Gastrocnemius medialis (tissue), 4 donors: Measurements from ENCODE around the gene UGT1A8. TPM values are rescaled to one million over a fixed set of nuclear protein-coding genes. Genes with fewer than 3 reads are reported as not detected.

Source experiments
- ATAC-seq, 2 donors: fragments of 150-250 bp; one replicate each; pipeline ENCODE4 v1.9.1; 2016
- DNase-seq, 2 donors: peaks; one replicate each; pipeline ENCODE4 v3.0.0-alpha.2; 2019
- H3K27ac ChIP-seq, 4 donors: fragments of 200-600 bp; sonication (generic); 1 replicate in 1 of 4; 2 replicates in 3 of 4; pipeline ENCODE4 v1.5.1; 2016 to 2018; ENCODE audit warnings: mild to moderate bottlenecking in 2 of 4, moderate library complexity in 1 of 4
- H3K27me3 ChIP-seq, 3 donors: fragments of 200-600 bp; sonication (generic) in 2 of 3; 1 replicate in 1 of 3; 2 replicates in 2 of 3; pipeline versions ENCODE4 v1.5.1 to v1.6.0; 2016 to 2019; ENCODE audit warnings: mild to moderate bottlenecking in 1 of 3, moderate library complexity in 1 of 3
- H3K36me3 ChIP-seq, 2 donors: fragments of 200-600 bp; sonication (generic) in 1 of 2; one replicate each; pipeline ENCODE4 v1.5.1; 2017 to 2018
- H3K4me1 ChIP-seq, 2 donors: fragments of 200-600 bp; sonication (generic) in 1 of 2; one replicate each; pipeline ENCODE4 v1.5.1; 2016 to 2017; ENCODE audit warnings: mild to moderate bottlenecking in 2 of 2
- H3K4me3 ChIP-seq, 4 donors: fragments of 200-600 bp; sonication (generic) in 3 of 4; 1 replicate in 1 of 4; 2 replicates in 3 of 4; pipeline ENCODE4 v1.5.1; 2016 to 2019; ENCODE audit warnings: mild to moderate bottlenecking in 2 of 4
- H3K9me3 ChIP-seq, 3 donors: fragments of 200-600 bp; sonication (generic) in 2 of 3; 1 replicate in 1 of 3; 2 replicates in 2 of 3; pipeline ENCODE4 v1.5.1; 2016 to 2019
- CTCF ChIP-seq, 5 experiments: fragments of 450-650 bp in 3 of 5; fragments of 200-600 bp in 2 of 5; sonication (generic) in 2 of 5; IDR thresholded peaks in 4 of 5; conservative IDR thresholded peaks in 1 of 5; 1 replicate in 4 of 5; 2 replicates in 1 of 5; pipeline ENCODE4 v1.5.1; 2016 to 2019; ENCODE audit warnings: antibody characterized with exemption in 5 of 5, mild to moderate bottlenecking in 3 of 5, moderate library complexity in 3 of 5
- POLR2A ChIP-seq, 2 donors: fragments of 450-650 bp; IDR thresholded peaks; one replicate each; pipeline ENCODE4 v1.6.1; 2017; ENCODE audit warnings: antibody characterized with exemption in 2 of 2, mild to moderate bottlenecking in 2 of 2, moderate library complexity in 2 of 2
- in situ Hi-C, 4 donors: fragments of 200-750 bp; cut with MboI; loops; one replicate each; pipeline versions ENCODE4 v1.15.0 to v1.8.0; 2017; ENCODE audit warnings: low sequenced_read_pairs in 4 of 4
- intact Hi-C: fragments of 100-400 bp; cut with DNase I; formaldehyde crosslinking; loops from one replicate; pipeline ENCODE4 v1.15.1; 2023; ENCODE audit warnings: low total_unique reads
- total RNA-seq, 4 donors: library from RNA; depleted of rRNA; stranded (reverse); fragments of >200 nt; gene quantifications; one replicate each; pipeline versions ENCODE4 v1.1.0 to v1.2.3, GENCODE V29; 2016

UGT1A8 gene
- total RNA-seq, 4 donors from 2014 or later: not detected

DNA sequence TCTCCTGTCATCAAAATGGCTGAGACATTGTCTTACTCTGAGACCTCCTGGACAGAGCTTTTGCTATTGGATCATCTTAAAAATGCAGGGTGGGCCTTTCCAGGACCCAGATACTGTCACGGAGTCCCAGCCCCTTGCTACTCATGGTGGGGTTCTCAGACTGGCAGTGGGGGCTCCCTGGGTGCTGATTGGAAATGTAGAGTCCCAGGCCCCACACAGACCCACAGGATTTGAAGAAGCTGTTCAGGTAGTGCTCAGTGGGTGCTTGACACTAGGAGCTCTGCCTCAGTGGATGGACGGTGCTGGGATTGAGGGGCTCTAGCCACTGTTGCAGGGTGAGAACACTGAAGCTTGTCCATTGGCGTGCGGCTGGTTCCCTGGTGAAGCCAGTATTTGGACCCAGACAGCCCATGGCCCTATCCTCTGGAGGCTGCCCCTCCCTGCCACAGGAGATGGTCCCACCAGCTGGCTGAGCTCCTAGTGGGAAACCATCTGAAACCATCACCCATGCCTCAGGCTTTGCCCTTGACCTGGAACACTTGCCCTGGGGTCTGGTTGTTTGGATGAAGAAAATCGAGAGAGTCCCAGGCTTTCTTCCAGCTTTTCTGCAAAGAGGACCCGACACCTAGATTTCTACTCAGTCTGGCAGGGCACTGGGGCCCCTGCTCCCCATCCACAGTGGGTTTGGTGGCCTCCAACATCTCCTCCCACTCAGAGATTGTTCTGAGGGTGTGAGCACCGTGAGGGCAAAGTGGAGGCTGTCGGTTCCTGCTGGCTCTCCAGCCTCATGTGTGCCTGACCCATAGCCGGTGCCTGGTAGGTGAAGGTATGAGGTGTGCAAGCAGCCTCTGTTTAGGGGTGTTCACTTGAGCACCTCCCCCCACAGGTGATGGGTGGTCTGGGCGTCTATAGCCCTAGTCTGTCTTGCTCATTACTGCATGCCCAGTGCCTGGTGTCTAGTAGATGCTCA is 190.8 kb downstream of the UGT1A8 start:
- H3K36me3 ChIP-seq: no peaks in the 10 kb centered on the region
- H3K9me3 ChIP-seq: no peaks in the 10 kb centered on the region
- intact Hi-C loops (no loop called here), in situ Hi-C loops (no loop called here)
- ATAC-seq (no peak), DNase-seq (no peak)
- no peaks in the 10 kb centered on the region for H3K27me3 ChIP-seq
- no peak overlapping the region for H3K27ac ChIP-seq
- TF ChIP-seq CTCF (IDR thresholded peaks at IDR 0.05 in 4 of 5, conservative IDR thresholded peaks at IDR 0.05 in 1 of 5): no peak
- no peak for TF ChIP-seq POLR2A (IDR thresholded peaks at IDR 0.05)
- no peaks in the 10 kb centered on the region for H3K4me1 ChIP-seq
- H3K4me3 ChIP-seq: no peak overlapping the region

DNA sequence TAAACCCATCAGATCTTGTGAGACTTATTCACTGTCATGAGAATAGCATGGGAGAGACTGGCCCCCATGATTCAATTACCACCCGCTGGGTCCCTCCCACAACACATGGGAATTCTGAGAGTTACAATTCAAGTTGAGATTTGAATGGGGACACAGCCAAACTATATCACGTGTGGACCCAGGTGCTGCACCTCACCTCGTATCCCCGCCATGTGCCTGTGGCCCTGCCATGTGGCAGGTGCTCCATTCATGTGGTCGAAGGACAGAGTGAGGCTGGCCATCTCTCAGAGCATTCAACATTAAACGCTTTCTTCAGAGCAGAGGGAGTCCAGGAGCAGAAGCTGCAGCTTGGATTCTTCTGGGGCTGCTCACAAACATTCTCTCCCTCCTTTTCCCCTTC is 193.0 kb downstream of the UGT1A8 start:
- intact Hi-C loops: no loop called here
- Histone ChIP-seq H3K36me3 (no peaks in the 10 kb centered on the region), H3K27me3 (no peaks in the 10 kb centered on the region), H3K9me3 (no peaks in the 10 kb centered on the region), H3K4me1 (no peaks in the 10 kb centered on the region), H3K4me3 (no peak overlapping the region), H3K27ac (no peak overlapping the region)
- in situ Hi-C loops: no loop called here
- no peak for DNase-seq
- no peak for ATAC-seq
- no peak for TF ChIP-seq CTCF (IDR thresholded peaks at IDR 0.05 in 4 of 5, conservative IDR thresholded peaks at IDR 0.05 in 1 of 5)
- no peak for TF ChIP-seq POLR2A (IDR thresholded peaks at IDR 0.05)

DNA sequence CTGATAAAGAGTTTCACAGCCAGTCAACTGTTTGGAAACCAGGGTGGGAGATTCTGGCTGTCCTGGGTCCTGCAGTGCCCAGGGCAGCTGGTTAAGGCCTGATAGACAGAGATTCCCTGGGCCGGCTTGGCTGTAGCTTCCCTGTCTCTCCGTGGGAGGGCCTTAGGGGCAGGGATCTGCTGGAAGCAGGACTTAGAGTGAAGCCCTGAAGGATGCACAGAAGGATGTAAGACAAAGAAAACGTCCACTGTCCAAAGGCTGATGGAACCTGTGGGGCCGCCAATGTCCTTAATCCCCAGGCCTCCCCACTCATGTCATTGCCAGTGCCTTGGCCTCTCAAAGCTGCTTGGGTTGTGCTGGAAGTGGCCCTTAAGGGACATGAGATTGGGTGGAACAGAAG is 193.7 kb downstream of the UGT1A8 start:
- intact Hi-C loops (no loop called here), in situ Hi-C loops (no loop called here)
- Histone ChIP-seq H3K4me3 (no peak overlapping the region), H3K27me3 (no peaks in the 10 kb centered on the region), H3K9me3 (no peaks in the 10 kb centered on the region), H3K36me3 (no peaks in the 10 kb centered on the region), H3K4me1 (no peaks in the 10 kb centered on the region), H3K27ac (no peak overlapping the region)
- DNase-seq: no peak
- no peak for TF ChIP-seq POLR2A (IDR thresholded peaks at IDR 0.05)
- no peak for TF ChIP-seq CTCF (IDR thresholded peaks at IDR 0.05 in 4 of 5, conservative IDR thresholded peaks at IDR 0.05 in 1 of 5)
- ATAC-seq: no peak

- Histone ChIP-seq H3K4me1 (no peaks in the 10 kb centered on the region), H3K36me3 (no peaks in the 10 kb centered on the region), H3K9me3 (no peaks in the 10 kb centered on the region), H3K4me3 (no peak overlapping the region), H3K27me3 (no peaks in the 10 kb centered on the region), H3K27ac (no peak overlapping the region)
- TF ChIP-seq CTCF (IDR thresholded peaks at IDR 0.05 in 4 of 5, conservative IDR thresholded peaks at IDR 0.05 in 1 of 5) (no peak), POLR2A (IDR thresholded peaks at IDR 0.05) (no peak)
- intact Hi-C loops (no loop called here), in situ Hi-C loops (no loop called here)
- ATAC-seq (no peak), DNase-seq (no peak)
These were observed 194.3 kb downstream of the UGT1A8 start for GRCh38 chr2:233811732-233812131.
